Activated T-helper 1 cell treated with anti-CD3 and anti-CD28 coated beads, Interleukin-12 subunit alpha, Interleukin-12 subunit beta, Interleukin-2, Interleukin-4 antibody, amounts not matched to agents 30 ng/mL and 10 ng/mL and 1 ng/mL, durations not matched to agents 14 hours and 24 hours and 36 hours (primary cell): Measurements from ENCODE around the gene PGF. TPM values are rescaled to one million over a fixed set of nuclear protein-coding genes. Genes with fewer than 3 reads are reported as not detected.

Experiments used
- DNase-seq: peaks from one replicate; pipeline ENCODE4 v3.0.0; 2021; ENCODE audit warnings: low spot score
- H3K27ac Mint-ChIP-seq: one replicate; pipeline ENCODE4 v1.8.0; 2021; ENCODE audit warnings: mild to moderate bottlenecking, mixed read lengths
- H3K27me3 Mint-ChIP-seq: one replicate; pipeline ENCODE4 v1.8.0; 2022; ENCODE audit warnings: mild to moderate bottlenecking, moderate library complexity, mixed read lengths; ENCODE audit not compliant: insufficient read depth
- H3K36me3 Mint-ChIP-seq: one replicate; pipeline ENCODE4 v1.8.0; 2021; ENCODE audit warnings: low read depth, mixed read lengths
- H3K4me1 Mint-ChIP-seq: one replicate; pipeline ENCODE4 v1.8.0; 2021; ENCODE audit warnings: low read depth, mixed read lengths
- H3K4me3 Mint-ChIP-seq: one replicate; pipeline ENCODE4 v1.8.0; 2021; ENCODE audit warnings: mild to moderate bottlenecking, moderate library complexity, mixed read lengths
- H3K9me3 Mint-ChIP-seq: one replicate; pipeline ENCODE4 v1.8.0; 2021; ENCODE audit warnings: mixed read lengths
- intact Hi-C: fragments of 100-400 bp; cut with micrococcal nuclease; formaldehyde crosslinking; loops from one replicate; pipeline ENCODE4 v1.15.1; 2024
- total RNA-seq: library from RNA; stranded (reverse); gene quantifications from 2 replicates; pipeline ENCODE4 v1.2.3, GENCODE V29; 2022

PGF gene
- total RNA-seq, 1 donor from 2014 or later: 0.41 TPM

- H3K27ac Mint-ChIP-seq: no peak overlapping the region
- intact Hi-C loops: no loop called here
- H3K27me3 Mint-ChIP-seq: peaks cover 1% of the 10 kb centered on the region
- DNase-seq: no peak
- no peaks in the 10 kb centered on the region for H3K9me3 Mint-ChIP-seq
- H3K4me3 Mint-ChIP-seq: no peak overlapping the region
- no peaks in the 10 kb centered on the region for H3K4me1 Mint-ChIP-seq
- no peaks in the 10 kb centered on the region for H3K36me3 Mint-ChIP-seq
Measured at GRCh38 chr14:74975059-74975810, 19.8 kb upstream of the PGF start.

GRCh38 chr14:74974364-74975058 lies 19.1 kb upstream of the PGF start:
- no peak overlapping the region for H3K27ac Mint-ChIP-seq
- no peak overlapping the region for H3K4me3 Mint-ChIP-seq
- intact Hi-C loops: no loop called here
- H3K36me3 Mint-ChIP-seq: no peaks in the 10 kb centered on the region
- DNase-seq: no peak
- H3K9me3 Mint-ChIP-seq: no peaks in the 10 kb centered on the region
- H3K4me1 Mint-ChIP-seq: no peaks in the 10 kb centered on the region
- peaks cover 5% of the 10 kb centered on the region for H3K27me3 Mint-ChIP-seq

- no peaks in the 10 kb centered on the region for H3K9me3 Mint-ChIP-seq
- no peaks in the 10 kb centered on the region for H3K4me1 Mint-ChIP-seq
- intact Hi-C loops: no loop called here
- no peak overlapping the region for H3K27ac Mint-ChIP-seq
- H3K4me3 Mint-ChIP-seq: no peak overlapping the region
- no peaks in the 10 kb centered on the region for H3K36me3 Mint-ChIP-seq
- no peak for DNase-seq
- H3K27me3 Mint-ChIP-seq: peaks cover 10% of the 10 kb centered on the region
Measured at GRCh38 chr14:74973905-74974363, 18.5 kb upstream of the PGF start.

- Mint-ChIP-seq H3K36me3 (no peaks in the 10 kb centered on the region), H3K27me3 (peaks cover 16% of the 10 kb centered on the region), H3K4me1 (no peaks in the 10 kb centered on the region), H3K9me3 (no peaks in the 10 kb centered on the region), H3K4me3 (no peak overlapping the region), H3K27ac (no peak overlapping the region)
- peak; percentile 12 for DNase-seq
- intact Hi-C loops: no loop called here
Measured at GRCh38 chr14:74973003-74973653, 17.7 kb upstream of the PGF start.

- Mint-ChIP-seq H3K4me3 (no peak overlapping the region), H3K4me1 (no peaks in the 10 kb centered on the region), H3K27me3 (peaks cover 23% of the 10 kb centered on the region), H3K36me3 (no peaks in the 10 kb centered on the region), H3K9me3 (no peaks in the 10 kb centered on the region), H3K27ac (no peak overlapping the region)
- intact Hi-C loops: no loop called here
- no peak for DNase-seq
Measured at GRCh38 chr14:74968811-74969210, 13.4 kb upstream of the PGF start.

- H3K27me3 Mint-ChIP-seq: peaks cover 31% of the 10 kb centered on the region
- no peak overlapping the region for H3K4me3 Mint-ChIP-seq
- no peaks in the 10 kb centered on the region for H3K4me1 Mint-ChIP-seq
- no peaks in the 10 kb centered on the region for H3K36me3 Mint-ChIP-seq
- intact Hi-C loops: no loop called here
- H3K27ac Mint-ChIP-seq: no peak overlapping the region
- no peaks in the 10 kb centered on the region for H3K9me3 Mint-ChIP-seq
- DNase-seq: no peak
Measured at GRCh38 chr14:74965486-74966153, 10.2 kb upstream of the PGF start.

GRCh38 chr14:74964787-74965485 lies 9.5 kb upstream of the PGF start:
- Mint-ChIP-seq H3K4me3 (no peak overlapping the region), H3K27ac (no peak overlapping the region), H3K36me3 (no peaks in the 10 kb centered on the region), H3K9me3 (no peaks in the 10 kb centered on the region), H3K27me3 (peaks cover 33% of the 10 kb centered on the region), H3K4me1 (no peaks in the 10 kb centered on the region)
- no peak for DNase-seq
- intact Hi-C loops: no loop called here

GRCh38 chr14:74963705-74964271 lies 8.4 kb upstream of the PGF start:
- H3K4me1 Mint-ChIP-seq: no peaks in the 10 kb centered on the region
- H3K27ac Mint-ChIP-seq: no peak overlapping the region
- intact Hi-C loops: no loop called here
- H3K36me3 Mint-ChIP-seq: no peaks in the 10 kb centered on the region
- peaks cover 24% of the 10 kb centered on the region for H3K27me3 Mint-ChIP-seq
- no peak overlapping the region for H3K4me3 Mint-ChIP-seq
- no peak for DNase-seq
- no peaks in the 10 kb centered on the region for H3K9me3 Mint-ChIP-seq

- Mint-ChIP-seq H3K36me3 (no peaks in the 10 kb centered on the region), H3K9me3 (no peaks in the 10 kb centered on the region), H3K27me3 (peaks cover 23% of the 10 kb centered on the region), H3K4me1 (no peaks in the 10 kb centered on the region), H3K27ac (no peak overlapping the region), H3K4me3 (no peak overlapping the region)
- intact Hi-C loops: no loop called here
- DNase-seq: no peak
Measured at GRCh38 chr14:74963178-74963704, 7.8 kb upstream of the PGF start.

- no peaks in the 10 kb centered on the region for H3K36me3 Mint-ChIP-seq
- no peak for DNase-seq
- H3K27ac Mint-ChIP-seq: no peak overlapping the region
- H3K4me3 Mint-ChIP-seq: no peak overlapping the region
- peaks cover 28% of the 10 kb centered on the region for H3K27me3 Mint-ChIP-seq
- no peaks in the 10 kb centered on the region for H3K9me3 Mint-ChIP-seq
- H3K4me1 Mint-ChIP-seq: no peaks in the 10 kb centered on the region
- intact Hi-C loops: no loop called here
Measured at GRCh38 chr14:74962493-74962892, 7.1 kb upstream of the PGF start.

- no peaks in the 10 kb centered on the region for H3K4me1 Mint-ChIP-seq
- intact Hi-C loops: no loop called here
- H3K9me3 Mint-ChIP-seq: no peaks in the 10 kb centered on the region
Measured at GRCh38 chr14:74962046-74962445, 6.6 kb upstream of the PGF start.

More at GRCh38 chr14:74962046-74962445, 6.6 kb upstream of the PGF start:
- no peaks in the 10 kb centered on the region for H3K36me3 Mint-ChIP-seq
- no peak overlapping the region for H3K4me3 Mint-ChIP-seq
- no peak overlapping the region for H3K27ac Mint-ChIP-seq
- H3K27me3 Mint-ChIP-seq: peaks cover 31% of the 10 kb centered on the region
- DNase-seq: no peak
